Cardiac muscle cell (in vitro differentiated cells and primary cell): ENCODE measurements around the gene ATRNL1. TPM values are rescaled to one million over a fixed set of nuclear protein-coding genes. Genes with fewer than 3 reads are reported as not detected.
"Not testable (repeated sequence)": the region's sequence is repeated elsewhere in the genome, so short reads cannot be mapped to it uniquely, and the experiment has no call there.

ENCODE experiments used
- DNase-seq, 2 donors: peaks; one replicate each; pipeline versions ENCODE4 v3.0.0 to v3.0.0-alpha.2; 2010 to 2017; ENCODE audit warnings: low read depth in 1 of 2, low spot score in 1 of 2
- H3K27ac ChIP-seq: fragments of 200-600 bp; sonication (generic); 2 replicates; pipeline ENCODE4 v1.5.1; 2016
- H3K27me3 ChIP-seq: fragments of 200-600 bp; sonication (generic); 2 replicates; pipeline ENCODE4 v1.6.0; 2016; ENCODE audit warnings: control low read depth
- H3K36me3 ChIP-seq: fragments of 200-600 bp; sonication (generic); 2 replicates; pipeline ENCODE4 v1.5.1; 2016; ENCODE audit warnings: control low read depth
- H3K4me1 ChIP-seq: fragments of 200-600 bp; sonication (generic); 2 replicates; pipeline ENCODE4 v1.8.1; 2017; ENCODE audit warnings: low read depth, mild to moderate bottlenecking, mixed run types
- H3K4me3 ChIP-seq: fragments of 200-600 bp; sonication (generic); 2 replicates; pipeline ENCODE4 v1.5.1; 2016; ENCODE audit warnings: mild to moderate bottlenecking
- H3K9me3 ChIP-seq: fragments of 200-600 bp; sonication (generic); 2 replicates; pipeline ENCODE4 v1.5.1; 2017; ENCODE audit warnings: low read depth, mild to moderate bottlenecking, control low read depth
- CTCF ChIP-seq: IDR thresholded peaks from 2 replicates; pipeline ENCODE4 v1.5.1; 2012; ENCODE audit warnings: low read depth, mild to moderate bottlenecking, low read length
- polyA plus RNA-seq: library from polyadenylated mRNA; unstranded; fragments of >200 nt; fragmentation: Nextera tagmentation; extraction: Ambion mirVana; gene quantifications from 2 replicates; pipeline ENCODE4 v1.2.1, GENCODE V29; 2016
- total RNA-seq: library from RNA; depleted of rRNA; stranded (reverse); fragments of >200 nt; gene quantifications from 2 replicates; pipeline ENCODE4 v1.2.3, GENCODE V29; 2016

The ATRNL1 gene
- total and polyA plus RNA-seq, 2 experiments from 2014 or later, result 4.5 to 14.1 TPM

GRCh38 chr10:115092555-115093285, 445 bp upstream of the ATRNL1 start:
- peak overlapping the region; percentile 94 for H3K27ac ChIP-seq
- no peak for TF ChIP-seq CTCF

GRCh38 chr10:115093776-115094408, 727 bp downstream of the ATRNL1 start:
- peak; percentile 8 for TF ChIP-seq CTCF
- peaks cover 40% of the 10 kb centered on the region for H3K27me3 ChIP-seq
- DNase-seq, result peak in 1 of 2 donors; percentile 23
- H3K4me3 ChIP-seq, result peak overlapping the region; percentile 81
- no peaks in the 10 kb centered on the region for H3K36me3 ChIP-seq
- H3K4me1 ChIP-seq, result no peaks in the 10 kb centered on the region
- H3K9me3 ChIP-seq, result no peaks in the 10 kb centered on the region
- H3K27ac ChIP-seq, result no peak overlapping the region

More at GRCh38 chr10:115092555-115093285, 445 bp upstream of the ATRNL1 start:
- Histone ChIP-seq H3K36me3 (no peaks in the 10 kb centered on the region), H3K27me3 (peaks cover 40% of the 10 kb centered on the region), H3K4me3 (peak overlapping the region; percentile 81), H3K9me3 (no peaks in the 10 kb centered on the region), H3K4me1 (no peaks in the 10 kb centered on the region)
- DNase-seq, result peak; percentile 58 to 69

- peaks cover 40% of the 10 kb centered on the region for H3K27me3 ChIP-seq
- DNase-seq, result no peak
Observed at GRCh38 chr10:115094416-115095140, 1.4 kb downstream of the ATRNL1 start.

GRCh38 chr10:115095758-115096157, 2.6 kb downstream of the ATRNL1 start:
- no peak overlapping the region for H3K27ac ChIP-seq
- H3K4me1 ChIP-seq, result no peaks in the 10 kb centered on the region
- H3K4me3 ChIP-seq, result no peak overlapping the region
- H3K9me3 ChIP-seq, result no peaks in the 10 kb centered on the region
- peaks cover 37% of the 10 kb centered on the region for H3K27me3 ChIP-seq
- no peaks in the 10 kb centered on the region for H3K36me3 ChIP-seq
- TF ChIP-seq CTCF, result no peak
- no peak for DNase-seq

More at GRCh38 chr10:115094416-115095140, 1.4 kb downstream of the ATRNL1 start:
- Histone ChIP-seq H3K36me3 (no peaks in the 10 kb centered on the region), H3K4me3 (peak overlapping the region; percentile 81), H3K27ac (no peak overlapping the region), H3K9me3 (no peaks in the 10 kb centered on the region), H3K4me1 (no peaks in the 10 kb centered on the region)
- TF ChIP-seq CTCF, result no peak

- H3K36me3 ChIP-seq, result no peaks in the 10 kb centered on the region
- no peaks in the 10 kb centered on the region for H3K27me3 ChIP-seq
- DNase-seq, result no peak
- no peak for TF ChIP-seq CTCF
- no peak overlapping the region for H3K4me3 ChIP-seq
- no peak overlapping the region for H3K27ac ChIP-seq
- no peaks in the 10 kb centered on the region for H3K4me1 ChIP-seq
- peaks cover 3% of the 10 kb centered on the region for H3K9me3 ChIP-seq
Observed at GRCh38 chr10:115103700-115104099, 10.5 kb downstream of the ATRNL1 start.

GRCh38 chr10:115105411-115105810, 12.2 kb downstream of the ATRNL1 start:
- H3K27ac ChIP-seq, H3K9me3 ChIP-seq, H3K27me3 ChIP-seq, H3K36me3 ChIP-seq, H3K4me3 ChIP-seq, DNase-seq, H3K4me1 ChIP-seq: not testable (repeated sequence)
